ENCODE data around the gene NUP205.

GRCh38 chr7:135562720-135563119, 5.0 kb downstream of the NUP205 start:
- TF ChIP-seq CTCF (IDR thresholded peaks at IDR 0.05 in 2 of 3, conservative IDR thresholded peaks at IDR 0.05 in 1 of 3; ENCODE audit: borderline replicate concordance in 1 of 3, insufficient read depth in 1 of 3, low read depth in 2 of 3, low read length in 2 of 3) (no peak), ATF3 (IDR thresholded peaks at IDR 0.05) (no peak), EZH2 (IDR thresholded peaks at IDR 0.05) (no peak), JUND (IDR thresholded peaks at IDR 0.05) (no peak), POLR2A (IDR thresholded peaks at IDR 0.05; ENCODE audit: borderline replicate concordance, extremely low read depth, insufficient read depth, insufficient read length) (no peak), POLR2AphosphoS5 (IDR thresholded peaks at IDR 0.05; ENCODE audit: low read depth, low read length) (no peak), SP1 (IDR thresholded peaks at IDR 0.05; ENCODE audit: low read depth) (no peak), ZBTB33 (IDR thresholded peaks at IDR 0.05; ENCODE audit: extremely low read depth, insufficient replicate concordance, low read length) (no peak), CBX3 (IDR thresholded peaks at IDR 0.05; ENCODE audit: low read depth) (no peak), RAD21 (IDR thresholded peaks at IDR 0.05; ENCODE audit: low read depth) (no peak), EZH2phosphoT487 (IDR thresholded peaks at IDR 0.05; ENCODE audit: borderline replicate concordance) (no peak)
- TF ChIP-seq, protein P1, sequence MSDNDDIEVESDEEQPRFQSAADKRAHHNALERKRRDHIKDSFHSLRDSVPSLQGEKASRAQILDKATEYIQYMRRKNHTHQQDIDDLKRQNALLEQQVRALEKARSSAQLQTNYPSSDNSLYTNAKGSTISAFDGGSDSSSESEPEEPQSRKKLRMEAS (IDR thresholded peaks at IDR 0.05): no peak
